NCI-H1417 (cell line): ENCODE results near the gene GPRC5B.
A peak's percentile ranks its signal among the peaks of the same experiment; 100 is the strongest.

ENCODE experiments used
- DNase-seq, 3 experiments: peaks; one replicate each; lab custom pipeline; 2025; lab: John Stamatoyannopoulos, UW

The GPRC5B gene, protein sequence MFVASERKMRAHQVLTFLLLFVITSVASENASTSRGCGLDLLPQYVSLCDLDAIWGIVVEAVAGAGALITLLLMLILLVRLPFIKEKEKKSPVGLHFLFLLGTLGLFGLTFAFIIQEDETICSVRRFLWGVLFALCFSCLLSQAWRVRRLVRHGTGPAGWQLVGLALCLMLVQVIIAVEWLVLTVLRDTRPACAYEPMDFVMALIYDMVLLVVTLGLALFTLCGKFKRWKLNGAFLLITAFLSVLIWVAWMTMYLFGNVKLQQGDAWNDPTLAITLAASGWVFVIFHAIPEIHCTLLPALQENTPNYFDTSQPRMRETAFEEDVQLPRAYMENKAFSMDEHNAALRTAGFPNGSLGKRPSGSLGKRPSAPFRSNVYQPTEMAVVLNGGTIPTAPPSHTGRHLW

DNA sequence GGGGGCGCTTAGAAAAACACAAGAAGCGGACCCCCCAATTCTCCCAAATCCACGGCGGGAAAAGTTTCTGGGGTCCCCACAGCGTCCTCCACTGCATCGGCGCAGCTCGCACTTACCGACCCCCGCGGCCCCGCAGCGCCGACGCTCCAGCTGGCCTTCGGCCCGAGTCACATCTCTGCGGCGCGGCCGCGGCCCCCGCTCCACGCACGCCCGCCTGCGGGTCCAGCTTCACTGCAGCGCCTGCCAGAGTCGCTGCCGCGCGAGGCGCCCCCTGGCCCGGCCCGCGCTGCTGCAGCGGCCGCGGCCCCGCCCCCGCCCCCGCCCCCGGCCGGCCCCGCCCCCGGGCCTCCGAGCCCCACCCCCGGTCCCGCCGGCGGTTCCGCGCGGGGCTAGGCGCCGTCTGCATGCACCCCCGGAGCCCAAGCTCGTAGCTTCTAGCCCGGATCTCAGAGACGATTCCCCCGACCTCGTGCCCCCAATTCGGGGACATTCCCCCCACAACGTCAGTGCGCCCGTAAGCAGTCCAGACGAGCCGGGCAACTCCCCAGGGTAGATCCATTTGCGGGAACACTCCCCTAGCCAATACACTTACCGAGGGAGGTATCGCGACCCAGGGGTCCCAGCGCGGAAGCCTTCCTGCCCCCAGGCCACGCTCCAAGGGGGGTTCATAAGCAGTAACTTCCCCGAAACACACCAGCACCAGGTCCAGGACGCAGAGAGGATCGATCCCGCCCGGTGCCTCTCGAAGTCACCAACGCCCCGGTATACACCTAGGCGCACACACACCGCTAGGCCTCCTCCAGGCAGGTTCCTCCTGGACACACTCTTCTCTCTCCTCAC lies at the start of gene GPRC5B:
Gene GPRC5B, minus strand, starts transcription at position 238 of the 840 bp plus-strand sequence. CDS start 12,003 bp downstream, outside the sequence.
- peak; percentile 5 to 74 (median 64) for DNase-seq

GRCh38 chr16:19933740-19934139 lies 49.1 kb upstream of the GPRC5B start:
- no peak for DNase-seq

- DNase-seq: no peak
Measured at GRCh38 chr16:19929062-19929511, 44.4 kb upstream of the GPRC5B start.

GRCh38 chr16:19928432-19928831 lies 43.8 kb upstream of the GPRC5B start:
- no peak for DNase-seq

GRCh38 chr16:19926449-19927390 lies 42.1 kb upstream of the GPRC5B start:
- no peak for DNase-seq

- no peak for DNase-seq
Measured at GRCh38 chr16:19923396-19923795, 38.7 kb upstream of the GPRC5B start.

DNA sequence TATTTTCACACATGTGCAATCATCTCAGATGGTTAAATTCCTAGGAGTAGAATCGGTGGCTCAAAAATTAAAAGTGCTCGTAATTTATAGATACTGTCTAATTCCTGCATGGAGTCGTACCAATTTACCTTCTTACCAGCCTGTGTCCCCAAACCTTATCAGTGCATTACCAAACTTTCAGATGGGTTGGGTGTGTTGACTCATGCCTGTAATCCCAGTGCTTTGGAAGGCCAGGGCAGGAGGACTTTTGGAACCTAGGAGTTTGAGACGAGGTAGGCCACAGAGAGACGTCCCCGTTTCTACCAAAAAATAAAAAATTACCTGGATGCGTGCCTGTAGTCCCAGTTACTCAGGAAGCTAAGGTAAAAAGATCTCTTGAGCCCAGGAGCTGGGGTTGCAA lies 34.5 kb upstream of the GPRC5B start:
- DNase-seq: no peak

- DNase-seq: no peak
Measured at GRCh38 chr16:19916064-19916463, 31.4 kb upstream of the GPRC5B start.

GRCh38 chr16:19914877-19915276 lies 30.2 kb upstream of the GPRC5B start:
- DNase-seq: no peak

DNA sequence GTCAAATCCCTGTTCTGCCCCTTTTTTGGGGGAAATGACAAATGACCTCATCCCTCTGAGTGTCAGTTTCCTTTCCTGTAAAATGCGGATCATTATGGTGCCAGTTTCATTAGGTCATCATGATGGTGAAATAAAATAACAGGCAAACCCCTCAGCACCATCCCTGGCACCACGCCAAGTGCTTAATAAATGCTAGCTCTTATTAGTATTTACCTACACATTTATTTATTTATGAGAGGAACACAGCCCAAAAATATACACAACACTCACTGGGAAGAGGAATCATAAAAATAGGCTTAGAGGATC lies 28.6 kb upstream of the GPRC5B start:
- peak in 2 of 3 experiments; percentile 4 to 60 for DNase-seq

- DNase-seq: no peak
Measured at GRCh38 chr16:19912455-19913339, 28.0 kb upstream of the GPRC5B start.

DNA sequence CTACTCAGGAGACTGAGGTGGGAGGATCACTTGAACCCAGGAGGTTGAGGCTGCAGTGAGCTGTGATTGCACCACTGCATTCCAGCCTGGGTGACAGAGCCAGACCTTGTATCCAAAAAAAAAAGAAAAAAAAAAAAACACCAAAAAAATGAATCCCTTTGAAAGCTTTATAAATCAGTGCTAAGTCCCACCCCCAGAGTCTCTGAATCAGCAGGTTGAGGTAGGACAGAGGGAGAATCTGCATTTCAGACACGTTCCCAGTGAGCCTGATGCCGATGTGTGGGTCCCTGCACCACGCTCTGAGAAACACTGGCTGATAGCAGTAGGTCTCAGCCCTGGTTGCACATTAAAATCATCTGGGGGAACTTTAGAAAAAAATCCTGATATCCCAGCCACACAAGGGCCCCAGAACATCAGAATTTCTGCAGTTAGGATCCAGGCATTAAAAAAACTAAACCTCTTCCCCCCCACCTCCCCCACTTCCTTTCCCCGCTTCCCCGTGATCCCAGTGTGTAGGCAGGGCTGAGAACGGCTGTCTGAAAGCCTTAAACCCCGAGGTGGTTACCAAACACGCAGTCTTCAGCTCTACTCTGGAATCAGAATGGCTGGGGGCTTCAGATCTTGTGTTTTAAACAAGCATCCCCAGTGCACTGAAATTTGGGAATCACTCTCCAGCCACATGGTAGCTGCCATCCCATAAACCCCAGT lies 27.3 kb upstream of the GPRC5B start:
- DNase-seq: no peak

GRCh38 chr16:19911204-19911603 lies 26.6 kb upstream of the GPRC5B start:
- DNase-seq: no peak

- DNase-seq: no peak
Measured at GRCh38 chr16:19909750-19910322, 25.2 kb upstream of the GPRC5B start.

- no peak for DNase-seq
Measured at GRCh38 chr16:19908921-19909320, 24.3 kb upstream of the GPRC5B start.

DNA sequence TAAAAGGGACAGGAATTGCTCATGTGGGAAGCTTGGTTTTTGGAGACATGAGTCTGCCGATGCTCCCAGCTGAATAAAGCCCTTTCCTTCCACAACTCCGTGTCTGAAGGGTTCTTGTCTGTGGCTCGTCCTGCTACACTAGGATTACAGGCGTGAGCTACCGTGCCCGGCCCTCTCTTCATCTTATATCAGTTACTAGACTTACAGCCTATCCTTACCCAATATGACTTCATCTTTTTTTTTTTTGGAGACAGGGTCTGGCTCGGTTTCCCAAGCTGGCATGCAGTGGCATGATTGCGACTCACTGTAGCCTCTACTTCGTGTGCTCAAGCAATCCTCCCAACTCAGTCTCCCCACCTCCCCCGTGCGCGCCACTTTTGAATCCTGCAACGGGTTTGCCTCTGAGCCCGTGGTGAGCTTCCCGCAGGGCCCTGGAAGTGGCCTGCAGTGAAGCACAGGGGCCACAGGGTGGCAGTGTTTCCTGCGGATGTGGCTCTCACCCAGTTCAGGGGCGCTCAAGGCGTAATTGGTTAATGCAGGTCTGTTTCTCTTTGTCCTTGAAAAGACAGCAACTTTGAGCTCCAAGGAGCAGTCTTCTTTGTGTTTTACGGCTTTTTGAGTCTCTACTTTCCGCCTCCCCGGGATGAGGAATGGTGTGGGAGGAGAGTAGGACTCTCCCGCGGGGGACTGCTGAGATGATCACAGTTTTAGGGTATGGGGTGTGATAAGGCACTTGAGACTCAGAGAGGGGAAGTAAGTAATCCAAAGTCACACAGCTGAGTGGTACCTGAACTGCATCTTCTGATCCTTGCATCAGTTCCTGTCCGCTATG lies 22.7 kb upstream of the GPRC5B start:
- DNase-seq: peak; percentile 69 to 83 (median 70)

- DNase-seq: no peak
Measured at GRCh38 chr16:19901164-19901563, 16.5 kb upstream of the GPRC5B start.

GRCh38 chr16:19899605-19899955 lies 14.9 kb upstream of the GPRC5B start:
- no peak for DNase-seq
